Spleen (tissue), 11 donors: ENCODE measurements around the gene ERICH3. TPM values are rescaled to one million over a fixed set of nuclear protein-coding genes. Genes with fewer than 3 reads are reported as not detected.

Source experiments
- DNase-seq: peaks from one replicate; pipeline ENCODE4 v3.0.0-alpha.2; 2020
- H3K27ac ChIP-seq, 8 donors: fragments of 200-600 bp; sonication (generic) in 7 of 8; 1 replicate in 4 of 8; 2 replicates in 4 of 8; pipeline versions ENCODE4 v1.5.0 to v1.8.0; 2016 to 2021; ENCODE audit warnings: inconsistent platforms in 4 of 8, mild to moderate bottlenecking in 4 of 8, moderate library complexity in 1 of 8
- H3K27me3 ChIP-seq, 7 donors: fragments of 200-600 bp; sonication (generic) in 6 of 7; replicated peaks in 1 of 7; 1 replicate in 4 of 7; 2 replicates in 3 of 7; pipeline versions ENCODE4 v1.5.0 to v1.8.0; 2016 to 2021; ENCODE audit warnings: inconsistent platforms in 3 of 7, mild to moderate bottlenecking in 1 of 7
- H3K36me3 ChIP-seq, 6 donors: fragments of 200-600 bp; sonication (generic) in 5 of 6; 1 replicate in 4 of 6; 2 replicates in 2 of 6; pipeline versions ENCODE4 v1.5.0 to v1.8.0; 2016 to 2021; ENCODE audit warnings: inconsistent platforms in 2 of 6
- H3K4me1 ChIP-seq, 6 donors: fragments of 200-600 bp; sonication (generic) in 5 of 6; 1 replicate in 3 of 6; 2 replicates in 3 of 6; pipeline versions ENCODE4 v1.5.0 to v1.8.0; 2016 to 2021; ENCODE audit warnings: inconsistent platforms in 3 of 6
- H3K4me3 ChIP-seq, 8 donors: fragments of 200-600 bp; sonication (generic) in 7 of 8; 1 replicate in 4 of 8; 2 replicates in 4 of 8; pipeline versions ENCODE4 v1.5.0 to v1.8.0; 2016 to 2021; ENCODE audit warnings: inconsistent platforms in 4 of 8, mild to moderate bottlenecking in 4 of 8, moderate library complexity in 2 of 8
- H3K9me3 ChIP-seq, 8 donors: fragments of 200-600 bp; sonication (generic) in 7 of 8; 1 replicate in 4 of 8; 2 replicates in 4 of 8; pipeline versions ENCODE4 v1.5.0 to v1.8.0; 2016 to 2021; ENCODE audit warnings: inconsistent platforms in 4 of 8
- POLR2A ChIP-seq, 3 donors: fragments of 450-650 bp; IDR thresholded peaks; one replicate each; pipeline ENCODE4 v1.5.1; 2017; ENCODE audit warnings: antibody characterized with exemption in 3 of 3, mild to moderate bottlenecking in 1 of 3
- POLR2AphosphoS5 ChIP-seq, 3 donors: sonication (generic); formaldehyde crosslinking; IDR thresholded peaks; one replicate each; pipeline ENCODE4 v1.5.1; 2017; ENCODE audit warnings: antibody characterized with exemption in 3 of 3
- WGBS, 5 donors: extraction: QIAGEN DNeasy Blood & Tissue Kit in 3 of 5; methylation state at CpG; one replicate each; pipeline versions ENCODE4 v1.1.5 to v1.1.7; 2013 to 2018; 5-methylcytosine and 5-hydroxymethylcytosine counted together
- intact Hi-C: fragments of 100-400 bp; cut with DNase I; formaldehyde crosslinking; loops from one replicate; pipeline ENCODE4 v1.15.0; 2023; ENCODE audit warnings: low total_unique reads
- polyA plus RNA-seq, 3 donors: library from polyadenylated mRNA; stranded (reverse); fragments of 200-250 nt; gene quantifications; one replicate each; pipeline ENCODE4 v1.2.1, GENCODE V29; 2013
- total RNA-seq, 7 donors: library from RNA; depleted of rRNA in 3 of 7; stranded (reverse); fragments of >200 nt in 3 of 7; fragmentation: NEBNext Ultra II Directional in 4 of 7; extraction: Animal tissue kit (Norgen Biotek cat#: 25700) in 4 of 7; gene quantifications; one replicate each; pipeline versions ENCODE4 v1.1.0 to v1.2.1, GENCODE V29; 2016 to 2021
- TF ChIP-seq, protein P1 (sequence below), 11 experiments: fragments of 200-600 bp in 7 of 11; fragments of 450-650 bp in 4 of 11; sonication (generic) in 4 of 11; IDR thresholded peaks in 8 of 11; conservative IDR thresholded peaks in 3 of 11; 1 replicate in 7 of 11; 2 replicates in 4 of 11; pipeline versions ENCODE4 v1.4.0 to v1.8.0; 2016 to 2021; ENCODE audit warnings: antibody characterized with exemption in 11 of 11, inconsistent platforms in 4 of 11, mild to moderate bottlenecking in 1 of 11
- donor health status: healthy with polysubstance abuse.
- donor health status: DM: no; HTN: no; CAD: no; lungs with moderate emphysema.
- donor health status: DM: no; HTN: no; CAD: no.
- donor health status: Bipolar disorder and iron deficiency.
- donor health status: healthy.
- donor health status: DM: no; HTN: no; CAD: no.
- donor health status: DM: yes; HTN: yes; CAD: no.

The ERICH3 gene
- total and polyA plus RNA-seq, 10 donors, result 0.15 to 0.65 (median 0.35) TPM; not detected in 1

DNA sequence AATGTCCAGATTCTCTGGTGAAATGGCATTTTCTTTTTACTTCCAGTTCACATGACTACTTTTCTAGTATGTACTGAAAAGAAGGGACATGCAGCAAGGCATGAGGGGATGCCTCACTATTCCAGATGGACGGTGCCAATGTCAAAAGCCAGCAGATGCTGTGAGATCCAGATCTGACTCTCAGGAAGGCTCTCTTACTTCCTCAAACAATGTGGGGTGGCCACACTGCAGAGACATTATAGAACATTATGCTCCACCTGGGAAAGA lies 41.6 kb upstream of the ERICH3 start:
- Histone ChIP-seq H3K36me3 (peaks cover 0 to 100% (median 31%) of the 10 kb centered on the region in 6 donors), H3K27me3 (no peaks in the 10 kb centered on the region), H3K9me3 (no peaks in the 10 kb centered on the region), H3K4me1 (no peaks in the 10 kb centered on the region), H3K27ac (no peak overlapping the region), H3K4me3 (no peak overlapping the region)
- 79 to 95% (median 88%) methylated on average over 1 of the region's 1 CpG for WGBS, 5 donors
- DNase-seq, result no peak
- TF ChIP-seq, protein P1, sequence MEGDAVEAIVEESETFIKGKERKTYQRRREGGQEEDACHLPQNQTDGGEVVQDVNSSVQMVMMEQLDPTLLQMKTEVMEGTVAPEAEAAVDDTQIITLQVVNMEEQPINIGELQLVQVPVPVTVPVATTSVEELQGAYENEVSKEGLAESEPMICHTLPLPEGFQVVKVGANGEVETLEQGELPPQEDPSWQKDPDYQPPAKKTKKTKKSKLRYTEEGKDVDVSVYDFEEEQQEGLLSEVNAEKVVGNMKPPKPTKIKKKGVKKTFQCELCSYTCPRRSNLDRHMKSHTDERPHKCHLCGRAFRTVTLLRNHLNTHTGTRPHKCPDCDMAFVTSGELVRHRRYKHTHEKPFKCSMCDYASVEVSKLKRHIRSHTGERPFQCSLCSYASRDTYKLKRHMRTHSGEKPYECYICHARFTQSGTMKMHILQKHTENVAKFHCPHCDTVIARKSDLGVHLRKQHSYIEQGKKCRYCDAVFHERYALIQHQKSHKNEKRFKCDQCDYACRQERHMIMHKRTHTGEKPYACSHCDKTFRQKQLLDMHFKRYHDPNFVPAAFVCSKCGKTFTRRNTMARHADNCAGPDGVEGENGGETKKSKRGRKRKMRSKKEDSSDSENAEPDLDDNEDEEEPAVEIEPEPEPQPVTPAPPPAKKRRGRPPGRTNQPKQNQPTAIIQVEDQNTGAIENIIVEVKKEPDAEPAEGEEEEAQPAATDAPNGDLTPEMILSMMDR (IDR thresholded peaks at IDR 0.05 in 8 of 11, conservative IDR thresholded peaks at IDR 0.05 in 3 of 11), result no peak
- TF ChIP-seq POLR2AphosphoS5 (IDR thresholded peaks at IDR 0.05) (no peak), POLR2A (IDR thresholded peaks at IDR 0.05) (no peak)
- intact Hi-C loops, result no loop called here

DNA sequence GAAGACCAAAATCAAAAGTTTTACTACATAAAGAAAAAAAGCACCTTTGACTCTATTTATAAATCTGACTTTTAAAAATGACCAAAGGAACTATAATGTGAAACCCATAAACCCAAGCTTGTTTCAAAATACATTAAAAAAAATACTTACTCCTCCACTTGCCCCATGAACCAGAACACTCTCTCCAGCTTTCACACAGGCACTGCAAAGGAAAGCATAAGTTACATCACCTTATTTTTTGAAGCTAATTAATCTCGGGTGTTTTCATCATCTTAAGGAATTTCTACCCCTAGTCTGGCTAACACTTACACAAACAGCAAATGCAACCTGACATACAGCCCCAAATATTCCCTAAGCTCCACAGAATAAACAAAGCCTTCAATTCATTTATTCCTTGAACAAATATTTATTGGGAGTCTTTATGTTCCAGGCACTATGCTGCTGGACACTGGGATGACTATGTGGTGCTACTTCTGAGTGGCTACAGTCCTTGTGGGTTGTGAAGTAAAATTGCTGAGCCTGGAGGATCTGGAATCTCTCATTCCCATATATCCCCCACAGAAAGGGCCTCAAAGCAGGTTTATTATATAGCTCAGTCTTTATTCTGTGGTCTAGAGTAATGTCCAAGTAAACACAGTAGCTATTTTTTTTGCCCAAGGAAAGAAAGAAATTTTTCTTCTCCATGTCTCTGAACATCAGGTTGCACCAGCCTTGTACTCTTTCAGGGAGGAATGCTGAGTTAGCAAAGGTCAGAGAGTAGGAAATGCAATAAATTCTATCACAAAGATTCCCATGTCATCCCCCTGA lies 41.0 kb upstream of the ERICH3 start:
- peaks cover 0 to 100% (median 29%) of the 10 kb centered on the region in 6 donors for H3K36me3 ChIP-seq
- 69 to 88% (median 80%) methylated on average over 1 of the region's 1 CpG for WGBS, 5 donors
- H3K27ac ChIP-seq, result no peak overlapping the region
- H3K4me3 ChIP-seq, result no peak overlapping the region
- H3K9me3 ChIP-seq, result no peaks in the 10 kb centered on the region
- no peaks in the 10 kb centered on the region for H3K27me3 ChIP-seq
- H3K4me1 ChIP-seq, result no peaks in the 10 kb centered on the region
- intact Hi-C loops, result no loop called here
- no peak for TF ChIP-seq POLR2A (IDR thresholded peaks at IDR 0.05)
- TF ChIP-seq, protein P1 (IDR thresholded peaks at IDR 0.05 in 8 of 11, conservative IDR thresholded peaks at IDR 0.05 in 3 of 11), result no peak
- no peak for TF ChIP-seq POLR2AphosphoS5 (IDR thresholded peaks at IDR 0.05)
- no peak for DNase-seq

DNA sequence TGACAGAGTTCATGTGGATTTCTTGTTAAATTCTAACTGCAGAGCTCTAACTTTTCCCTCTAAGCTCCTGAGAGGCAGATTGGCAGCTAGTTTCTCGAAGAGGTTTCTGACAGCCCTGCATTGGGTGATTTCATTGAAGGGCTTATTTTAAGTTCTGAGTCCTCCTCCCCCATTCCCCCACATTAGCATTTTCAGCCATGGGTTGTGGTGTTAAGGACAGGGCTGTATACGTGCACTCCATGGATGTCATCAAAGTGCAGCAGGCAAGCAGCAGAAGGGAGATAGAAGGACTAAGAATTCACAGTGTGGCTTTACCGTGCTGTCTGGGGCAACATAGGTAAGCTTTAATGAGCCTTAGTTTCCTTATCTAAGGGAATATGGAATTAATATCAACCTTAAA lies 40.3 kb upstream of the ERICH3 start:
- intact Hi-C loops, result no loop called here
- Histone ChIP-seq H3K27me3 (no peaks in the 10 kb centered on the region), H3K4me1 (no peaks in the 10 kb centered on the region), H3K4me3 (no peak overlapping the region), H3K36me3 (peaks cover 0 to 100% (median 32%) of the 10 kb centered on the region in 6 donors), H3K9me3 (no peaks in the 10 kb centered on the region), H3K27ac (no peak overlapping the region)
- 87 to 96% (median 91%) methylated on average over 3 of the region's 3 CpGs for WGBS, 5 donors
- TF ChIP-seq POLR2A (IDR thresholded peaks at IDR 0.05), result no peak
- TF ChIP-seq, protein P1 (IDR thresholded peaks at IDR 0.05 in 8 of 11, conservative IDR thresholded peaks at IDR 0.05 in 3 of 11), result no peak
- TF ChIP-seq POLR2AphosphoS5 (IDR thresholded peaks at IDR 0.05), result no peak
- DNase-seq, result no peak

DNA sequence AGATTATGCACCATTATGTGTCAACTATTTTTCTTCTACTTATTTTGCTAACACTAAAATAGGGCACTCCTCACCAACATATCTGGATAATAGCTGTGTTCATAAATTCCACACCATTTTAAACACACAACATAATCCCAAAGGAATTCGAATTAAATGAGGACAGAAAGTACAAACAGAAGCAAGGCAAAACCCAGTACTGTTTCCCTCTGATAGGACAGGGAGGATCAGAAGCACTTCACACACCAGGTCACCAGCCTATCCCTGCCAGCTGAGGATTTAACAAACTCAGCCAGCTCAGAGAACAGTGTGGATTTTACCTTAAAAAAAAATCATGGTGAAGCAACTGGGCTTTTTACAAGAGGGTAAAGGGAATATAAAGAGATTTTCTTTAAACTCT lies 39.3 kb upstream of the ERICH3 start:
- Histone ChIP-seq H3K4me3 (no peak overlapping the region), H3K4me1 (no peaks in the 10 kb centered on the region), H3K36me3 (peaks cover 0 to 100% (median 29%) of the 10 kb centered on the region in 6 donors), H3K27me3 (no peaks in the 10 kb centered on the region), H3K27ac (no peak overlapping the region), H3K9me3 (no peaks in the 10 kb centered on the region)
- TF ChIP-seq POLR2AphosphoS5 (IDR thresholded peaks at IDR 0.05), result no peak
- TF ChIP-seq, protein P1 (IDR thresholded peaks at IDR 0.05 in 8 of 11, conservative IDR thresholded peaks at IDR 0.05 in 3 of 11), result no peak
- TF ChIP-seq POLR2A (IDR thresholded peaks at IDR 0.05), result no peak
- intact Hi-C loops, result no loop called here
- no peak for DNase-seq
- WGBS, 5 donors, result 43 to 92% (median 76%) methylated on average over 1 of the region's 1 CpG
